Activated CD8-positive, alpha-beta memory T cell treated with anti-CD3 and anti-CD28 coated beads, Interleukin-2, amount 50 U/mL, for 48 hours (primary cell): ENCODE data around the gene SLC30A10.
"Not testable (repeated sequence)": the region's sequence is repeated elsewhere in the genome, so short reads cannot be mapped to it uniquely, and the experiment has no call there.

Experiments
- DNase-seq: peaks from one replicate; pipeline ENCODE4 v3.0.0-alpha.2; 2020

Gene SLC30A10

GRCh38 chr1:219888667-219889066, 39.7 kb downstream of the SLC30A10 start:
- not testable (repeated sequence) for DNase-seq

- DNase-seq: no peak
Observed at GRCh38 chr1:219885680-219886079, 42.7 kb downstream of the SLC30A10 start.

- no peak for DNase-seq
Observed at GRCh38 chr1:219883400-219884332, 44.7 kb downstream of the SLC30A10 start.

DNA sequence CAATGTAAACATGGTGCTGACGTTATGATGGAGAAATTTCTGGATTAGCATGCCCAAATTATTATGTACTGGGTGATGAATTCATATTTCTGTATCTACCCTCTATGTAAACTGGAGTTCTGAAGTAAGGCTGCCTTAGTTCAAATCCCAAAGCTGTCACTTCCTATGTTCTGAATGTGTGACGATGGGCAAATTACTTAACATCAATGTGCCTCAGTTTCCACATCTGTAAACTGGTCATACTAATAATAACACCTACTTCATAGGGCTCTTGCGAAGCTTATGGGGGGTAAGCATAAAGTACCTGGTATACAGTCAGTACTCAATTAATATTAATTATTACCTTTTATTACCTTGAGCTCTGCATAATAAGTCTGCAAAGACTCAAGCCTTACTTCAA, 45.6 kb downstream of the SLC30A10 start:
- no peak for DNase-seq

DNA sequence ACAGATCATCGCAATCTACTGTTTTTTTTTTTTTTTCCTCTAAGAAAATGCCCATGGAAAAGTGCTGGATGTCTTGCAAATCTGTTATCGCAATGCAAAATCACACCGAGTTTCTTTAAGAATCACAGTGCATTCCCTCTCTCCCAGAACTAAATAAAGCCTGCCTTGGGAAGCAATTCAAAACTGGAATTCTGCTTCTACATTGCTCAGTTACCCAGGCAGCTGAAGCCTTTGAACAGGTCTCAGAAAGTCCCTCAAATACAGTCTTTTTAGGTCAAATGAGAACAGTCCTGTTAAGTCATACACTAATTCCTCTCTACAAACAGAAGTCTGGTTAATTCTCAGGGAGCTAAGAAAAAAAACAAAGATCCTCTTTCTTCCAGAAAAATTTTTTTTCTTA, 46.3 kb downstream of the SLC30A10 start:
- no peak for DNase-seq

DNA sequence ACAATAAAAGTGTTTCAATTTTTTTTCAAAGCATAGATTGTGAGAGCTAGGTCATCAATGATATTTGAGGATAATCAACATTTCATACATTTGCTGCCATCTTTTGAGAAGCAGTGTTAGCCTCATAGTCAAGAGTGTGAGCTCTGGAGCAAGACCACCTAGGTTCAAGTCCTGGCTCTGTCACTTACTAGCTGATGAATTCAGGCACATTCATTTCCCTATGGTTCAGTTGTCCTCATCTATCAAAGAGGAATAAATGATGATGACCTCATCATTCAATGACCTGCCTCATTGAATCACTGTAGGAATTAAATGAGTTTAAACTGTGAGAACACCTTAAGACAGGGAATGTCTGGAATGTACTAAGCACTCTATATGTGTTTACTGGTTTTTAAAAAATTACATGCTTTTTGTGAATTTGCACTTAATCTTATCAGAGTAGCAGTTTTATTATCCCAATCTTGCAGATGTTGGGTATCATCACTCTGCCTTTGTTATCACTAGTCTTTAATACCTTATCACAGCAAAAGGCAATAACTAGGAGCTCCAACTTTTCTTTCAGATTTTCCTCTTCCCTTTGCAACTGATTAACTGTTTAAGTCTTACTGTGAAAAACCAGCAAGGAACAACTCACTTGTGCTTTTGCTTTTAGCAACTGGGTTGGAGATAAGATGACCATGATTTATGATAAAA, 47.4 kb downstream of the SLC30A10 start:
- no peak for DNase-seq

- DNase-seq: no peak
Observed at GRCh38 chr1:219876798-219877209, 51.6 kb downstream of the SLC30A10 start.

DNA sequence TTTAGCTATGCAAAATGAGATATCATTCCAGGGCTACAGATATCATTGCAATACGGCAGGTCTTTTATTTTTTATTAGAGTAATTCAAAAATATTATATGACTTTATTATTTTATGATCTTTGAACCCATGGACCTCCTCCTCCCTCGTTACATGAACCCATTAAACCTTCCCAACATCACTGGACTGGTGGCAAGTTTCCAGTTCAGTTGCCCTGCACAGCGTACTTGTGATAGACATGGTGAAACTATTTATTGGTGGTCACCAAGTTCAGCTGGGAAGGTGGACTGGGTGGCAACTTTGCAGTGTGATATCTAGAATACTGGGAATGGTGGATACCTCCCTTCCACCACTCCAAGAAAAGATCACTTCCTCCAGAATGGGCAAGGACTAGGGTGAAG, 52.5 kb downstream of the SLC30A10 start:
- no peak for DNase-seq

DNA sequence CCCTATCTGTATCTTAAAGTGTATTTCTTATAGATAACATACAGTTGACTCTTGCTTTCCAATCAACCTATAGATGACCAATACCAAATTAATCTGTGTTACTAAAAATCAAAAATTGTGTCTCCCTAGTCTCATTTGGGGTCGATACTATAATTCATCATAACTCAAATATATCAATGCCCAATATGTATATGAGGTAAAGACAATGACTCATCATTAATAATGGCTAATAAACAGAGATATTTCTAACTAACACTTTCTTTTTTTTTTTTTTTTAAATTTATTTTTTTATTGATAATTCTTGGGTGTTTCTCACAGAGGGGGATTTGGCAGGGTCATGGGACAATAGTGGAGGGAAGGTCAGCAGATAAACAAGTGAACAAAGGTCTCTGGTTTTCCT, 55.8 kb downstream of the SLC30A10 start:
- DNase-seq: not testable (repeated sequence)

GRCh38 chr1:219871427-219872057, 56.8 kb downstream of the SLC30A10 start:
- no peak for DNase-seq

GRCh38 chr1:219868615-219869014, 59.7 kb downstream of the SLC30A10 start:
- DNase-seq: not testable (repeated sequence)
